Karpas-422 (cell line): ENCODE measurements around the gene TRNAU1AP. TPM values are rescaled to one million over a fixed set of nuclear protein-coding genes. Genes with fewer than 3 reads are reported as not detected.

Source experiments
- small RNA-seq: library from RNA; depleted of rRNA; stranded (forward); fragments of <200 nt; gene quantifications from one replicate; pipeline ENCODE3, GENCODE V24; 2014
- total RNA-seq: library from RNA; depleted of rRNA; stranded (reverse); fragments of >200 nt; shearing (Covaris generic); gene quantifications from 2 replicates; pipeline ENCODE4 v1.2.3, GENCODE V29; 2014; ENCODE audit warnings: low replicate concordance; rRNA removed

The TRNAU1AP gene
- total RNA-seq, 1 experiment from 2014 or later: 28.6 TPM

Small RNA genes within 50 kb of the gene (small RNA-seq; reads per million reads assigned to genes)
- gene SNORA16A (not detected), gene SNORA44 (not detected), gene SNORA61 (not detected), gene SNORA73A (not detected), gene SNORA73B (28.9 reads per million, percentile 98 among the genes with 10 or more reads in this experiment), gene SNORD99 (14,543 reads per million, percentile 100 among the genes with 10 or more reads in this experiment)

Other genes starting within 250 kb of the TRNAU1AP start
- gene MED18, start 224.0 kb upstream of the TRNAU1AP start, total RNA-seq: 27.6 and 29.4 TPM in 2 replicates
- gene PHACTR4, start 183.3 kb upstream of the TRNAU1AP start, total RNA-seq: 8.5 and 10.0 TPM in 2 replicates
- gene RCC1, start 47.0 kb upstream of the TRNAU1AP start, total RNA-seq: 27.5 and 49.7 TPM in 2 replicates
- 0.37 and 2.2 TPM in 2 replicates for gene RAB42, start 39.2 kb downstream of the TRNAU1AP start, total RNA-seq
- 39.5 and 40.9 TPM in 2 replicates for gene TAF12, start 90.0 kb downstream of the TRNAU1AP start, total RNA-seq
- not detected in 2 replicates for gene RNU11, start 95.5 kb downstream of the TRNAU1AP start, total RNA-seq
- 7.2 and 8.8 TPM in 2 replicates for gene GMEB1, start 115.7 kb downstream of the TRNAU1AP start, total RNA-seq
- 44.0 and 52.5 TPM in 2 replicates for gene YTHDF2, start 183.9 kb downstream of the TRNAU1AP start, total RNA-seq